Colonic mucosa (tissue), 4 donors: ENCODE measurements around the gene TOM1. TPM values are rescaled to one million over a fixed set of nuclear protein-coding genes. Genes with fewer than 3 reads are reported as not detected.

Source experiments
- DNase-seq: peaks from one replicate; pipeline ENCODE4 v3.0.0-alpha.2; 2020
- H3K27ac ChIP-seq: fragments of 200-600 bp; one replicate; pipeline ENCODE4 v1.8.0; 2021
- H3K27me3 ChIP-seq: fragments of 200-600 bp; one replicate; pipeline ENCODE4 v1.8.0; 2021
- H3K36me3 ChIP-seq: fragments of 200-600 bp; one replicate; pipeline ENCODE4 v1.8.0; 2021
- H3K4me1 ChIP-seq: fragments of 200-600 bp; one replicate; pipeline ENCODE4 v1.8.0; 2021; ENCODE audit warnings: mild to moderate bottlenecking
- H3K4me3 ChIP-seq: fragments of 200-600 bp; one replicate; pipeline ENCODE4 v1.8.0; 2021
- H3K9ac ChIP-seq, 2 donors: one replicate each; pipeline ENCODE4 v1.7.0; 2013; ENCODE audit warnings: control low read depth in 2 of 2, low read depth in 2 of 2, low read length in 2 of 2
- H3K9me3 ChIP-seq: fragments of 200-600 bp; one replicate; pipeline ENCODE4 v1.8.0; 2021
- CTCF ChIP-seq: fragments of 200-600 bp; IDR thresholded peaks from one replicate; pipeline ENCODE4 v1.8.0; 2022; ENCODE audit warnings: antibody characterized with exemption, mild to moderate bottlenecking
- intact Hi-C: fragments of 100-400 bp; cut with DNase I; formaldehyde crosslinking; loops from one replicate; pipeline ENCODE4 v1.14.1; 2022
- total RNA-seq, 2 donors: library from RNA; stranded (reverse); fragmentation: NEBNext Ultra II Directional in 1 of 2; extraction: Animal tissue kit (Norgen Biotek cat#: 25700) in 1 of 2; gene quantifications; one replicate each; pipeline ENCODE4 v1.2.1, GENCODE V29; 2021
- donor health status: healthy.
- donor health status: DM: no; HTN: no; CAD: no.
- donor health status: DM: no; HTN: no; CAD: no.

TOM1 gene
- total RNA-seq, 2 donors from 2014 or later, result 43.0 to 60.3 TPM

DNA sequence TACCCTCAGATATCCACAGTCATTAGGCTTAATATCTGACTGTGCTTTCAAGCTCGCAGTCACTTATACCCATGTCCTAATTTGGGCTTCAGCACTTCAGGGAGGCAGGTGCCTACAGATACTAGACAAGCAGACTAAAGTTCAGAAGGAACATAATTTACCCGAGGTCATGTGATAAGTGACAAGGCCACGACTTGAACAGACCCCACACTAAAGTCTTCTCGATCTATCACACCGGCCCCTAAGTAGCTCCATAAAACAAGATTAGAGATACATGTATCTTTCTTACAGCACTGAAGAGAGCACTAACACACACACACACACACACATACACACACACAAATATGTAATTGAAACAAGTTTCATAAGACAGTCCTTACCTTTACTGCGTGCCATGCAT lies 32.6 kb downstream of the TOM1 start:
- TF ChIP-seq CTCF, result no peak
- no peaks in the 10 kb centered on the region for H3K27me3 ChIP-seq
- H3K36me3 ChIP-seq, result peaks cover 14% of the 10 kb centered on the region

DNA sequence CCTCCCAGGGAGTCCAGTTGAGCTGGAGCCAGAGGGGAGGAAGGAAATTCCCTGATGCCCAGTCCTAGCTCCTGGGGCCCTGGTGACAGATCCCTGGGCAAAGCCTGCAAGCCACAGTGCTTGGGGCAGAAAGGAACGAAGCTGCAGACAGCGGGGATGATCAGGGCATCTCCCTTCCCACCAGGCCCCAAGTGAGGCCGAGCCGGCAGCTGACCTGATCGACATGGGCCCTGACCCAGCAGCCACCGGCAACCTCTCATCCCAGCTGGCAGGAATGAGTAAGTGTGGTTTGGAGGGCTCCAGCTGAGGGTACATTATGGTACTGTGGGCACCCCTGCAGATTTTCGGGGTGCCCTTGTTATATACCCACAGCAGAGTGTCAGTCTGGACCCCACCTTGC lies 33.5 kb downstream of the TOM1 start:
- Histone ChIP-seq H3K4me3 (no peak overlapping the region), H3K9ac (no peak overlapping the region), H3K36me3 (peaks cover 14% of the 10 kb centered on the region), H3K27me3 (no peaks in the 10 kb centered on the region), H3K9me3 (no peaks in the 10 kb centered on the region), H3K27ac (no peak overlapping the region), H3K4me1 (no peaks in the 10 kb centered on the region)
- no peak for DNase-seq
- intact Hi-C loops, result no loop called here
- TF ChIP-seq CTCF, result no peak

More for the DNA sequence above, 32.6 kb downstream of the TOM1 start:
- no peak overlapping the region for H3K27ac ChIP-seq
- no peaks in the 10 kb centered on the region for H3K9me3 ChIP-seq
- intact Hi-C loops, result no loop called here
- H3K9ac ChIP-seq, result no peak overlapping the region
- no peak for DNase-seq
- no peaks in the 10 kb centered on the region for H3K4me1 ChIP-seq
- no peak overlapping the region for H3K4me3 ChIP-seq

GRCh38 chr22:35334004-35334403 lies 34.3 kb downstream of the TOM1 start:
- no peaks in the 10 kb centered on the region for H3K4me1 ChIP-seq
- TF ChIP-seq CTCF, result no peak
- H3K27me3 ChIP-seq, result no peaks in the 10 kb centered on the region
- H3K9me3 ChIP-seq, result no peaks in the 10 kb centered on the region
- H3K27ac ChIP-seq, result no peak overlapping the region
- H3K9ac ChIP-seq, result no peak overlapping the region
- DNase-seq, result no peak
- H3K4me3 ChIP-seq, result no peak overlapping the region
- intact Hi-C loops, result no loop called here
- H3K36me3 ChIP-seq, result peaks cover 14% of the 10 kb centered on the region

DNA sequence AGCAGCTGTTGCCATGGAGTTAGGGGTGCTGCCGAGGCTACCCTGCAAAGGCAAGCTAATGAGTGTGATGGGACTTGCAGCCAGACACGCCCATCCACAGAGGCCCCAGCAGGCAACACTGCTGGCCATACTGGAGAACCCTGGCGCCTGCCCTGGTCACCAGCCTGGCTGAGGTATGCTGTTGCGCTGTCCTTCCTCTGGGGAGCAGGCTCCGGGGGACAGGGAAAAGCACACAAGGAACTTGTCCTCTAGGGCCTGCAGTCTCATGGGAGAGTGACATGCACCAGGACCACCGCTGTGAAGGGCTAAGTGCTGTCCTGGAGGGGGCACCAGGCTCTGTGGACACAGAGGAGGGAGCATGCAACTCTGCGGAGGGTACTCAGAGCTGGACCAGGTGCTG lies 35.8 kb downstream of the TOM1 start:
- H3K36me3 ChIP-seq, result peaks cover 14% of the 10 kb centered on the region
- no peak overlapping the region for H3K27ac ChIP-seq
- no peaks in the 10 kb centered on the region for H3K27me3 ChIP-seq
- DNase-seq, result no peak
- H3K4me1 ChIP-seq, result no peaks in the 10 kb centered on the region
- H3K9ac ChIP-seq, result no peak overlapping the region
- intact Hi-C loops, result no loop called here
- no peak overlapping the region for H3K4me3 ChIP-seq
- TF ChIP-seq CTCF, result no peak
- no peaks in the 10 kb centered on the region for H3K9me3 ChIP-seq

DNA sequence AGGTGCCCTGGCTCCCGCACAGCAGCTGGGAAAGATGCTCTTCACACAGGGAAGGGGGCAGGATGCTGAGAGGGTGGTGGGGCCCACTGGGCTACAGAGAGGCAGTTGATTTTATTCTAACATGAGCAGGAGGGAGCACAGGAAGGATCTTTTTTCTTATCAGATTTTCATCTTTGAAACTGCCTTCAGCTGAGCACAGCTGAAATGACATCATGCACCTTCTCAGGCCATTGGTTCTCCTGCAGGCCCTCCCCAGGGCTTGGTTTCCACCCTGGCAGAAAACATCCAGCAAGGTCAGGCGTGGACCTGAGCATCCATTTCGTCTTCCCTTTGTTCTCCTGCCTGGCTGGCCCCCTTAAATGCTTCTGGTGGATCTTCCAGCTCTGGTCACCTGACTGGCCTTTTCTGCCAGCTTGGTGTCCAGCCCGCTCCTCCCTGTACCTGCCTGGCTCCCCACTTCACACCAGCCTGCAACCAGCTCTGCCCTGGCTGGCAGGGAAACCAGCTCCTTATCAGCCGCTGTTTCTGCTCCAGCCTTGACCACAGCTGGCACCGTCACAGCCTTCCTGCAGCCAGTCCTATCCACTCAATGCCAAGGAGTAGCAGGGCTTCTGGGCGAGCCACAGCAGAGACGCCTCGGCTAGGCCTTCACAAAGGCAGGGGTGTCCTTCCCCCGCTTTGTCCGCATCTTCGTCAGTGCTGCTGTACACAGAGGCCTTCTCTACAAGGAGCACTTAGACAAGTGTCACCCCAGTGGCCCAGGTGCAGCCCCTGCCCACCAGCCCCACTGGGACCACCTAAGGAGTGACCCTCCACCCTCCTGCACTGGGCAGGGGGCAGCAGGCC lies 36.5 kb downstream of the TOM1 start:
- Histone ChIP-seq H3K9me3 (no peaks in the 10 kb centered on the region), H3K36me3 (peaks cover 14% of the 10 kb centered on the region), H3K4me1 (no peaks in the 10 kb centered on the region), H3K4me3 (no peak overlapping the region), H3K9ac (no peak overlapping the region), H3K27ac (no peak overlapping the region), H3K27me3 (no peaks in the 10 kb centered on the region)
- TF ChIP-seq CTCF, result no peak
- intact Hi-C loops, result no loop called here
- no peak for DNase-seq
